Smooth muscle cell (in vitro differentiated cells): ENCODE data around the gene VOPP1. TPM values are rescaled to one million over a fixed set of nuclear protein-coding genes. Genes with fewer than 3 reads are reported as not detected.

Source experiments
- DNase-seq: peaks from one replicate; lab custom pipeline; 2025; ENCODE audit not compliant: unreplicated experiment; lab: John Stamatoyannopoulos, UW
- H2AFZ ChIP-seq: fragments of 200-600 bp; sonication (generic); 2 replicates; pipeline ENCODE4 v1.6.0; 2016; ENCODE audit warnings: antibody characterized with exemption, low read depth, mild to moderate bottlenecking
- H3F3A ChIP-seq: fragments of 200-600 bp; sonication (generic); 2 replicates; pipeline ENCODE4 v1.6.0; 2017; ENCODE audit warnings: antibody characterized with exemption, low read depth
- H3K27ac ChIP-seq: fragments of 200-600 bp; sonication (generic); 2 replicates; pipeline ENCODE4 v1.5.1; 2016; ENCODE audit warnings: low read depth, mild to moderate bottlenecking
- H3K27me3 ChIP-seq: fragments of 200-600 bp; sonication (generic); 2 replicates; pipeline ENCODE4 v1.6.1; 2016; ENCODE audit warnings: low read depth, mild to moderate bottlenecking
- H3K36me3 ChIP-seq: fragments of 200-600 bp; sonication (generic); 2 replicates; pipeline ENCODE4 v1.5.1; 2016; ENCODE audit warnings: low read depth
- H3K4me1 ChIP-seq: fragments of 200-600 bp; sonication (generic); 2 replicates; pipeline ENCODE4 v1.5.1; 2016; ENCODE audit warnings: low read depth
- H3K4me2 ChIP-seq: fragments of 200-600 bp; sonication (generic); 2 replicates; pipeline ENCODE4 v1.6.0; 2016; ENCODE audit warnings: mild to moderate bottlenecking
- H3K4me3 ChIP-seq: fragments of 200-600 bp; sonication (generic); 2 replicates; pipeline ENCODE4 v1.5.1; 2016; ENCODE audit warnings: mild to moderate bottlenecking
- H3K79me2 ChIP-seq: fragments of 200-600 bp; sonication (generic); 2 replicates; pipeline ENCODE4 v1.6.0; 2016; ENCODE audit warnings: low read depth, mild to moderate bottlenecking
- H3K9ac ChIP-seq: fragments of 200-600 bp; sonication (generic); 2 replicates; pipeline ENCODE4 v1.6.0; 2016; ENCODE audit warnings: low read depth
- H3K9me3 ChIP-seq: fragments of 200-600 bp; sonication (generic); replicated peaks from 2 replicates; pipeline ENCODE4 v1.5.1; 2016; ENCODE audit warnings: low read depth
- H4K20me1 ChIP-seq: fragments of 200-600 bp; sonication (generic); 2 replicates; pipeline ENCODE4 v1.6.0; 2016; ENCODE audit warnings: low read depth
- WGBS: methylation state at CpG from one replicate; pipeline ENCODE4 v1.1.7; 2016; ENCODE audit warnings: low lambda C conversion rate; 5-methylcytosine and 5-hydroxymethylcytosine counted together
- polyA plus RNA-seq: library from polyadenylated mRNA; unstranded; fragments of >200 nt; fragmentation: Nextera tagmentation; extraction: Ambion mirVana; gene quantifications from 2 replicates; pipeline ENCODE4 v1.2.1, GENCODE V29; 2016
- total RNA-seq: library from RNA; depleted of rRNA; stranded (reverse); fragments of >200 nt; gene quantifications from 2 replicates; pipeline ENCODE4 v1.2.3, GENCODE V29; 2014
- TF ChIP-seq, protein P1 (sequence below): fragments of 200-600 bp; sonication (generic); IDR thresholded peaks from 2 replicates; pipeline ENCODE4 v1.5.1; 2017; ENCODE audit warnings: borderline replicate concordance, mild to moderate bottlenecking, antibody characterized with exemption; ENCODE audit not compliant: insufficient read depth, poor library complexity, severe bottlenecking

Gene VOPP1
- total and polyA plus RNA-seq, 2 experiments from 2014 or later = 18.3 to 26.6 TPM

DNA sequence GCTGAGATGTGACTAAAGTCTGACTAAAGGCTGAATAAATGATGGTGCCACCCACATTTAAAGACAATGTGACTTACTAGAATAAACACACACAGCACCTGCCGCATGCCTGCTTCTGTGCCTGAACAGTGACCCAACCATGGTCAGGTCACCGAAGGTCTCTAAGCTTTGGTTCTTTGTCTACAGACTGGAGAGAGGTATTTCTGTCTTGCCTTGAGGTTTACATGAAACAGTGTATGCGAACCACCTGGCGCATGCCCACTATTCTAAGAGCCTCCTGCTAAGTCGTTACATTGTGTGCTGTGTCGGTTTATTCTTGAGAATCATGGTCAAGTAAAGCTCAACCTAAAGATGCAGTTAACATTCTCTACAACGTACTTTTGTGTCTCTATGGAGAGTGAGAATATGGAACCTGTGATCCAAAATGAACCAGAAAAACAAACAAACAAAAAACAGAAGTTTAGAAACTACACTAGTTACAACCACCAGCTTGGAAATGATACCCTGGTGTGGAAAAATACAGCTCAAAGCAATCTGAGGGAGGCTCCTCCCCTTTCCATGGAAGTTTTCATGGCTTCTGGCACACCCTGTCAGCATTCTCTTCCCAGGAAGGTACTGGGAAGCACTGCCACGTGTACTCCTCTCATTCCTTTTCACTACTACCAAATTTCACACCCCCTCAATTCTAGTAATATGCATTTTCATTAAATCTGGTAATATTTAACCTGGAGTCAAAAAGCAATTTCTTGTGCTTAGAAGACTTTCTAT, 40.0 kb downstream of the VOPP1 start:
- H3K27ac ChIP-seq = no peak overlapping the region
- TF ChIP-seq, protein P1, sequence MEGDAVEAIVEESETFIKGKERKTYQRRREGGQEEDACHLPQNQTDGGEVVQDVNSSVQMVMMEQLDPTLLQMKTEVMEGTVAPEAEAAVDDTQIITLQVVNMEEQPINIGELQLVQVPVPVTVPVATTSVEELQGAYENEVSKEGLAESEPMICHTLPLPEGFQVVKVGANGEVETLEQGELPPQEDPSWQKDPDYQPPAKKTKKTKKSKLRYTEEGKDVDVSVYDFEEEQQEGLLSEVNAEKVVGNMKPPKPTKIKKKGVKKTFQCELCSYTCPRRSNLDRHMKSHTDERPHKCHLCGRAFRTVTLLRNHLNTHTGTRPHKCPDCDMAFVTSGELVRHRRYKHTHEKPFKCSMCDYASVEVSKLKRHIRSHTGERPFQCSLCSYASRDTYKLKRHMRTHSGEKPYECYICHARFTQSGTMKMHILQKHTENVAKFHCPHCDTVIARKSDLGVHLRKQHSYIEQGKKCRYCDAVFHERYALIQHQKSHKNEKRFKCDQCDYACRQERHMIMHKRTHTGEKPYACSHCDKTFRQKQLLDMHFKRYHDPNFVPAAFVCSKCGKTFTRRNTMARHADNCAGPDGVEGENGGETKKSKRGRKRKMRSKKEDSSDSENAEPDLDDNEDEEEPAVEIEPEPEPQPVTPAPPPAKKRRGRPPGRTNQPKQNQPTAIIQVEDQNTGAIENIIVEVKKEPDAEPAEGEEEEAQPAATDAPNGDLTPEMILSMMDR = no peak

DNA sequence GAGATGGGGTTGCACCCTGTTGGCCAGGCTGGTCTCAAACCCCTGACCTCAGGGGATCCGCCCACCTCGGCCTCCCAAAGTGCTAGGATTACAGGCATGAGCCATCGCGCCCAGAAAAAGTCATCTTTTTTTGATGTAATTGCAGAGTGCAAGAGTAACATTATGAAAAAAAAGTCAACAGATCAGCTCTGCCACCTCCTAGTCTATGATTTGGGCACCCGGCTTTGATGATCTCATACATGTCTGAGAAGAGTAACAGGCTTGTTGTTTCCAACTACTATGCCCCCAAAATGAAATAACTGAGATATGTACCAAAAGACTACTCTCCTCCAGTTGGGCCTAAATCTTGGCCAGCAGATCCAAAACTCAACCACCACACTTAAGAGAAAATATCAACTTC, 40.8 kb downstream of the VOPP1 start:
- Histone ChIP-seq H3K4me1 (peaks cover 7% of the 10 kb centered on the region), H3K27ac (no peak overlapping the region), H3K4me2 (no peak overlapping the region), H2AFZ (no peak overlapping the region), H4K20me1 (peaks cover 72% of the 10 kb centered on the region), H3K79me2 (peaks cover 17% of the 10 kb centered on the region), H3K27me3 (no peaks in the 10 kb centered on the region), H3K36me3 (no peaks in the 10 kb centered on the region), H3K9me3 (no peaks in the 10 kb centered on the region), H3K4me3 (no peak overlapping the region), H3F3A (peaks cover 7% of the 10 kb centered on the region), H3K9ac (no peak overlapping the region)
- no peak for DNase-seq
- 97% methylated on average over 5 of the region's 5 CpGs for WGBS
- TF ChIP-seq, protein P1 = no peak

More for the DNA sequence above, 40.0 kb downstream of the VOPP1 start:
- Histone ChIP-seq H4K20me1 (peaks cover 71% of the 10 kb centered on the region), H3K9me3 (no peaks in the 10 kb centered on the region), H3K36me3 (no peaks in the 10 kb centered on the region), H2AFZ (no peak overlapping the region), H3F3A (peaks cover 7% of the 10 kb centered on the region), H3K27me3 (no peaks in the 10 kb centered on the region), H3K79me2 (peaks cover 16% of the 10 kb centered on the region), H3K9ac (no peak overlapping the region), H3K4me3 (no peak overlapping the region), H3K4me2 (no peak overlapping the region), H3K4me1 (peaks cover 2% of the 10 kb centered on the region)
- 91% methylated on average over 8 of the region's 8 CpGs for WGBS
- no peak for DNase-seq

DNA sequence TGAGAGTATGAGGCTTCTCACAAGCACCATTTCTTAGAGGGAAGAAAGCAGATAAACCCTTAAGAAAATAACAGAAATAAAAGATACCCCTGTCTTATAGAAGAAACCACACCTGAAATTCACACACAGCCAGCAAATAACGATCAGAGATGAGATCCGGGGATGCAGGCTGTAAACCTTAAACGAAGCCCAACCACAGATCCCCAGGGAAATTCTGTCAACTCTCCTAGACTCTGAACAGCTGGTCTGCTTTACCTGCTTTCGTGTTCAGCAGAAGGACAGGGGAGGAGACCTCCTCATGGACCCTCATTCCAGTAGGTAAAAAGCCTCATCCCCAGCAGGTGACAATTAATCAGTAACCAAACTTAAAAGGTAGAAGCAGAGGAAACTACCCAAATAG, 45.0 kb downstream of the VOPP1 start:
- H3K27me3 ChIP-seq = no peaks in the 10 kb centered on the region
- no peak overlapping the region for H3K4me2 ChIP-seq
- no peaks in the 10 kb centered on the region for H3F3A ChIP-seq
- H3K27ac ChIP-seq = no peak overlapping the region
- no peaks in the 10 kb centered on the region for H3K9me3 ChIP-seq
- H2AFZ ChIP-seq = no peak overlapping the region
- TF ChIP-seq, protein P1 = no peak
- H3K9ac ChIP-seq = no peak overlapping the region
- peaks cover 56% of the 10 kb centered on the region for H4K20me1 ChIP-seq
- peaks cover 7% of the 10 kb centered on the region for H3K4me1 ChIP-seq
- H3K79me2 ChIP-seq = peaks cover 17% of the 10 kb centered on the region
- H3K36me3 ChIP-seq = no peaks in the 10 kb centered on the region
- DNase-seq = no peak
- 63% methylated on average over 4 of the region's 4 CpGs for WGBS
- H3K4me3 ChIP-seq = no peak overlapping the region

DNA sequence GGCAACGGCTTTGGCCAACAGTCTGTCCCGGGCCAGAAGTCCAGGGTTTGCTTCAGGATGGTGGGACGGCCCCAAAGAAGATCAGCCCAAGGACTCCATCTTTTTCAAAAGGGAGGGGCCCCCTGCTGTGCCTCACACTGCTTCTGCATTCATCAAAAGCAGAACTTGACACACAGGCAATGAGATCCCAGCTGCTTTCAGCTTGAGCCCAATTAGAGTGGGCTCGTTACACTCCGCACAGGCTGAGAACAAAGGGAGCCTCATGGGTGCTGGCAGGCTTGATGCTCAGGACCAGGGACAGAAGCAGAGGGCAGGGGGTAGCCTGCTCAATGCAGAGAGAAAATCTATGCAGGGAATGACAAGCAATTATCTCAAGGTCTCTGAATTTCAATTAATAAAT, 45.5 kb downstream of the VOPP1 start:
- Histone ChIP-seq H3K9me3 (no peaks in the 10 kb centered on the region), H3K27ac (no peak overlapping the region), H4K20me1 (peaks cover 55% of the 10 kb centered on the region), H3K4me3 (no peak overlapping the region), H2AFZ (no peak overlapping the region), H3K79me2 (peaks cover 17% of the 10 kb centered on the region), H3K4me1 (peaks cover 7% of the 10 kb centered on the region), H3K4me2 (no peak overlapping the region), H3K36me3 (no peaks in the 10 kb centered on the region), H3K27me3 (no peaks in the 10 kb centered on the region), H3K9ac (no peak overlapping the region), H3F3A (no peaks in the 10 kb centered on the region)
- TF ChIP-seq, protein P1 = no peak
- DNase-seq = no peak
- 80% methylated on average over 5 of the region's 5 CpGs for WGBS
